Neutrophil (primary cell): Measurements from ENCODE around the gene ARHGEF16.
A peak's percentile ranks its signal among the peaks of the same experiment; 100 is the strongest.

Experiments used
- H3K27ac ChIP-seq: fragments of 200-600 bp; sonication (generic); 2 replicates; pipeline ENCODE4 v1.5.1; 2016; ENCODE audit warnings: mild to moderate bottlenecking, moderate library complexity
- H3K27me3 ChIP-seq: fragments of 200-600 bp; sonication (generic); 2 replicates; pipeline ENCODE4 v1.6.0; 2016; ENCODE audit warnings: mild to moderate bottlenecking
- H3K36me3 ChIP-seq: fragments of 200-600 bp; sonication (generic); 2 replicates; pipeline ENCODE4 v1.5.1; 2017
- H3K4me1 ChIP-seq, 2 experiments: fragments of 200-600 bp in 1 of 2; sonication (generic) in 1 of 2; 1 replicate in 1 of 2; 2 replicates in 1 of 2; pipeline versions ENCODE4 v1.5.1 to v1.6.1; 2013 to 2016; ENCODE audit warnings: low read depth in 1 of 2, low read length in 1 of 2, mild to moderate bottlenecking in 1 of 2, moderate library complexity in 1 of 2; ENCODE audit not compliant: control insufficient read depth in 1 of 2, insufficient read depth in 1 of 2
- H3K4me3 ChIP-seq, 2 experiments: fragments of 200-600 bp in 1 of 2; sonication (generic) in 1 of 2; 1 replicate in 1 of 2; 2 replicates in 1 of 2; pipeline ENCODE4 v1.5.1; 2013 to 2016; ENCODE audit warnings: low read depth in 1 of 2, low read length in 1 of 2, mild to moderate bottlenecking in 1 of 2, moderate library complexity in 1 of 2
- H3K9me3 ChIP-seq: fragments of 200-600 bp; sonication (generic); 2 replicates; pipeline ENCODE4 v1.5.1; 2016
- TF ChIP-seq, protein P1 (sequence below): fragments of 200-600 bp; sonication (generic); IDR thresholded peaks from 2 replicates; pipeline ENCODE4 v1.5.1; 2016; ENCODE audit warnings: antibody characterized with exemption

ARHGEF16 gene

GRCh38 chr1:3529099-3529729 lies 74.7 kb downstream of the ARHGEF16 start:
- peaks cover 7% of the 10 kb centered on the region for H3K36me3 ChIP-seq
- TF ChIP-seq, protein P1, sequence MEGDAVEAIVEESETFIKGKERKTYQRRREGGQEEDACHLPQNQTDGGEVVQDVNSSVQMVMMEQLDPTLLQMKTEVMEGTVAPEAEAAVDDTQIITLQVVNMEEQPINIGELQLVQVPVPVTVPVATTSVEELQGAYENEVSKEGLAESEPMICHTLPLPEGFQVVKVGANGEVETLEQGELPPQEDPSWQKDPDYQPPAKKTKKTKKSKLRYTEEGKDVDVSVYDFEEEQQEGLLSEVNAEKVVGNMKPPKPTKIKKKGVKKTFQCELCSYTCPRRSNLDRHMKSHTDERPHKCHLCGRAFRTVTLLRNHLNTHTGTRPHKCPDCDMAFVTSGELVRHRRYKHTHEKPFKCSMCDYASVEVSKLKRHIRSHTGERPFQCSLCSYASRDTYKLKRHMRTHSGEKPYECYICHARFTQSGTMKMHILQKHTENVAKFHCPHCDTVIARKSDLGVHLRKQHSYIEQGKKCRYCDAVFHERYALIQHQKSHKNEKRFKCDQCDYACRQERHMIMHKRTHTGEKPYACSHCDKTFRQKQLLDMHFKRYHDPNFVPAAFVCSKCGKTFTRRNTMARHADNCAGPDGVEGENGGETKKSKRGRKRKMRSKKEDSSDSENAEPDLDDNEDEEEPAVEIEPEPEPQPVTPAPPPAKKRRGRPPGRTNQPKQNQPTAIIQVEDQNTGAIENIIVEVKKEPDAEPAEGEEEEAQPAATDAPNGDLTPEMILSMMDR = no peak
- no peaks in the 10 kb centered on the region for H3K9me3 ChIP-seq
- H3K4me3 ChIP-seq = no peak overlapping the region
- H3K4me1 ChIP-seq = peaks cover 11 to 15% of the 10 kb centered on the region in 2 experiments
- H3K27ac ChIP-seq = no peak overlapping the region
- no peaks in the 10 kb centered on the region for H3K27me3 ChIP-seq

DNA sequence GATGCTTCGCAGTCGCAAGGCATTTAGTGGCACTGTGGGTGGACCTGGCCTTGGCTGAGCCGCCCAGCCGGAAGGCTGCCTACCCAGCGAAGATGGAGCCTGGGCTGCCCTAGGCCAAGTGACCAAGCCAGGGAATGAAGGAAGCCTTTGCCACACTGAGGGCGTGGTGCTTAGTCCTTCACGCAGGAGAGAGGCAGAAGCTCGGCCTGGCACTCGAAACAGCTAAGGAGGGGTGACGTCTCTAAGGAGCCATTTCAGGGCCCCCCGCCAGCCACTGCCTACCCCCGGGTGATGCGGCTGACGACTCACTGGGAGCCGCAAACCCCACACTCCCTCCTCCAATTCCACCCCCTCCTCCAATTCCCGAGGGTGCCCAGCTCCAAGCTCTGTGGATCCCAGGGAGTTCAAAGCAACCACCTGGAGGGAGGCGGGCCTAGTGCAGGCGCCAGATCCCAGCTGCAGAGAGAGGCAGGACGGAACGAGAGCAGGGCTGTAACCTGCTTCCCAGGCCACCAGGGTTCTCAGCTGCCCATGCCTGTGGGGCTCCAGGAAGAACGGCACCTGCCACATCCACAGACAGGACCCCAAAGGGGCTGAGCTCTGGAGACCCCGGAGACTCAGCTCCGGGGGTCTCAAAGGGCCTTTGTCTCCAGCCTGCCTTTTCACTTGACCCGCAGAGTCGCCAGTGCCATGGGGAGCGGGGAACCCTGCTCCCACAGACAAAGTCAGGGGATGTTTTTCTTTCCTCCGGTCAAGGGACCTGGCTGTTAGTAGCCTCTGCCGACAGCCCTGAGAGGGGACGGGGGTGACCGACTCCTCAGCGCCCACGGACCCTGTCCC lies 75.8 kb downstream of the ARHGEF16 start:
- Histone ChIP-seq H3K9me3 (no peaks in the 10 kb centered on the region), H3K27ac (peak overlapping the region; percentile 92), H3K27me3 (no peaks in the 10 kb centered on the region), H3K4me1 (peaks cover 11 to 15% of the 10 kb centered on the region in 2 experiments), H3K4me3 (peak overlapping the region; percentile 68 to 90), H3K36me3 (peaks cover under 1% of the 10 kb centered on the region)
- TF ChIP-seq, protein P1 = no peak
